A549 treated with Mapracorat at 1 μM for 4 hours (cell line): ENCODE measurements around the gene THRA. TPM values are rescaled to one million over a fixed set of nuclear protein-coding genes. Genes with fewer than 3 reads are reported as not detected.

Experiments used
- total RNA-seq: library from RNA; stranded (reverse); fragments of 200-300 nt; extraction: Qiagen RNA extraction; gene quantifications from 5 replicates; pipeline ENCODE4 v1.2.3, GENCODE V29; 2022

THRA gene, protein sequence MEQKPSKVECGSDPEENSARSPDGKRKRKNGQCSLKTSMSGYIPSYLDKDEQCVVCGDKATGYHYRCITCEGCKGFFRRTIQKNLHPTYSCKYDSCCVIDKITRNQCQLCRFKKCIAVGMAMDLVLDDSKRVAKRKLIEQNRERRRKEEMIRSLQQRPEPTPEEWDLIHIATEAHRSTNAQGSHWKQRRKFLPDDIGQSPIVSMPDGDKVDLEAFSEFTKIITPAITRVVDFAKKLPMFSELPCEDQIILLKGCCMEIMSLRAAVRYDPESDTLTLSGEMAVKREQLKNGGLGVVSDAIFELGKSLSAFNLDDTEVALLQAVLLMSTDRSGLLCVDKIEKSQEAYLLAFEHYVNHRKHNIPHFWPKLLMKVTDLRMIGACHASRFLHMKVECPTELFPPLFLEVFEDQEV
- total RNA-seq = 21.1 to 30.3 TPM (median 28.8 TPM) in 5 replicates

DNA sequence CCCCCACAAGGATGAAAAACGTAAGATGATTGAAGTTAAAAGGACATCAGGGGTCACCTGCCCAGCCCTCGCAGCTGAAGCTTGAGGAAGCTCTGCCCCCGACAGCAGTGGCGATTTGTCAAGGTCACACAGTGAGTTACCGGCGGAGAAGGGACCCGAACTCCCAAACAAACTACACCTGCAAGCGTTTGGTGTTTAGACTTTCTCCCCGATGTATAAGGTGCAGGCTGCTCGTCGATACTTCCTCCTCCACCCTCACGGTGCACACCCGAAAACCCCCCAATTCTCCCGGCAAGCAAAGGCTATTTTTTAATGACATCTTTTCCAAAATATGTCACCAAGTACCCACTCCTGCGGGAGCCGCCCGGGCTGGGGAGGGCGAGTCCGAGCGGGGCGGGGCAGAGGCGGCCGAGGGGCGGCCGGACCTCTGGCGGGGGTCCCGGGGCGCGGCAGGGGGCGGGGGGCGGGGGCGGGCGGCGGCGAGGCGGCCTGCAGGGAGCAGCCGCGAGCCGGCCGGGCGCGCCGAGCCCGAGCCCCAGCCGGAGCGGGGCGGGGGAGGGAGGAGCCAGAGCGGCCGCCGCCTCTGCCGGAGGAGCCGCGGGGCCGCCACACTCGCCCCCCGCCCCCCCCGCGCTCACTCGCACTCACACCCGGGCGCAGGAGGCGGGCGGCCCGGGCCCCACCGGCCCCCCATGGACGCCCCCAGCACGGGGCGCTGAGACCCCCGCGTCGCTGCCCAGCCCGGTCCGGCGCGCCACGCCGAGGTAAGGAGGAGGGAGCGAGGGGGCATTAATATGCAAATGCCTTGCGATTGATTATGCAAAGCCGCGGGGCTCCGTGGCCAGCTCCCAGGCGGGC is at the start of gene THRA:
Gene THRA (plus strand): TSS at position 637 of the 858 bp plus-strand sequence. CDS start 11,524 bp downstream, outside the sequence.

DNA sequence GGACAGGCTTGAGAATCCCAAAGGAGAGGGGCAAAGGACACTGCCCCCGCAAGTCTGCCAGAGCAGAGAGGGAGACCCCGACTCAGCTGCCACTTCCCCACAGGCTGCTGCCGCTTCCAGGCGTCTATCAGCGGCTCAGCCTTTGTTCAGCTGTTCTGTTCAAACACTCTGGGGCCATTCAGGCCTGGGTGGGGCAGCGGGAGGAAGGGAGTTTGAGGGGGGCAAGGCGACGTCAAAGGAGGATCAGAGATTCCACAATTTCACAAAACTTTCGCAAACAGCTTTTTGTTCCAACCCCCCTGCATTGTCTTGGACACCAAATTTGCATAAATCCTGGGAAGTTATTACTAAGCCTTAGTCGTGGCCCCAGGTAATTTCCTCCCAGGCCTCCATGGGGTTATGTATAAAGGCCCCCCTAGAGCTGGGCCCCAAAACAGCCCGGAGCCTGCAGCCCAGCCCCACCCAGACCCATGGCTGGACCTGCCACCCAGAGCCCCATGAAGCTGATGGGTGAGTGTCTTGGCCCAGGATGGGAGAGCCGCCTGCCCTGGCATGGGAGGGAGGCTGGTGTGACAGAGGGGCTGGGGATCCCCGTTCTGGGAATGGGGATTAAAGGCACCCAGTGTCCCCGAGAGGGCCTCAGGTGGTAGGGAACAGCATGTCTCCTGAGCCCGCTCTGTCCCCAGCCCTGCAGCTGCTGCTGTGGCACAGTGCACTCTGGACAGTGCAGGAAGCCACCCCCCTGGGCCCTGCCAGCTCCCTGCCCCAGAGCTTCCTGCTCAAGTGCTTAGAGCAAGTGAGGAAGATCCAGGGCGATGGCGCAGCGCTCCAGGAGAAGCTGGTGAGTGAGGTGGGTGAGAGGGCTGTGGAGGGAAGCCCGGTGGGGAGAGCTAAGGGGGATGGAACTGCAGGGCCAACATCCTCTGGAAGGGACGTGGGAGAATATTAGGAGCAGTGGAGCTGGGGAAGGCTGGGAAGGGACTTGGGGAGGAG is 47.5 kb upstream of the THRA start, which contains the start of gene CSF3:
Gene CSF3 (plus strand): TSS at position 436 of the 993 bp plus-strand sequence. CDS start 35 bp downstream, at position 471.

GRCh38 chr17:40100419-40100668 is 37.6 kb downstream of the THRA start, which contains the start of gene NR1D1:
Gene NR1D1, minus strand, starts transcription at chr17:40100589. Its CDS starts 495 bp downstream, at chr17:40100094.

DNA sequence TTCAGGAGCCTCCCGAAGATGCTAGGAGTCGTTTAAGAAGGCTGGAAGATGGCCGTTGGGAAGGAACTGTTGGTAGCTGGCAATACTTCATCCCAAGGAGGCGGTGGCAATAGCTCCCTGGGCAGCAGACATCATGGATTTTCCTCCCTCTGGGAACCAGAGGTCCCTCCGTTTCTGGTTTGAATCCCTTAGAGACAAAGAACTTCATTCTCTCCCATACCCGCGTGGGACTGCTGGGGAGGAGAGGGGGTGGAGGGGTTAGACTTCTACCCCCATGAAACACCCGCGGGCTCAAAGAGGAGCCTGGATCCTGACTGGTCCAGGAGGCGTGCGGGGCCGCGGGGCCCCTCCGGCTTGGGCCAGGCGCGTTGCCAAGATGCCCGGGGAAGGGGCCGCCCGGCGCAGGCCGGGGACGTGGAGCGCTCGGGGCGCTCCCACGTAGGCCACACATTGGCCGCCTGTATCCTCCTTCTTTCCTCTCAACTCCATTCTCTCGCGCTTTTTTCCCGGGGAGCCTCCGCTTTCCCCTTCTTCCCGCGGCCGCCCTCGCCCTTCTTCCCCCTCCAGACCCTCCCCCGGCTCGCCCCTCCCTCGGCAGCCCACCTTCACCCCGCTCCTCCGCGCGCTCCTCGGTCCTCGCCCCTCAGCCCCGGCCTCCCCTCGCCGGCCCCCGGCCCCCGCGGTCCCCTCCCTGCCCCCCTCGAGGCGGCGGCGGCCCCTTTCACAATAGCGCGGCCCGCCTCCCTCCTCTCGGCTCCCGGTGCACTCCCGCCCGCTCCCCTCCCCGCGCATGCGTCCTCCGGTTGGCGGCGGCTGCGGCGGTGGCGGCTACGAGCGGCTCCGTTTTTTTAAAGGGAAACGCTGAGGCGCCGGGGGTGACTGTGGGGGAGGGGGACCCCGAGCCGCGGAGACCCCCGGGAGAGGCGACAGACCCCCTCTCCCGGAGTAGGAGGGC is 58.7 kb downstream of the THRA start, which contains the start of gene MSL1:
Gene MSL1 (plus strand): TSS at position 791 of the 955 bp plus-strand sequence. CDS start 642 bp downstream, outside the sequence.

Other genes with a start within 250 kb of the THRA start
- not detected in 5 replicates for gene IKZF3, start 198.7 kb upstream of the THRA start, total RNA-seq
- gene ZPBP2, start 194.8 kb upstream of the THRA start, total RNA-seq = not detected in 5 replicates
- 1.0 to 2.5 TPM (median 2.1 TPM) in 5 replicates for gene GSDMB, start 144.3 kb upstream of the THRA start, total RNA-seq
- gene ORMDL3, start 135.4 kb upstream of the THRA start, total RNA-seq = 29.3 to 44.6 TPM (median 41.0 TPM) in 5 replicates
- gene LRRC3C, start 135.2 kb upstream of the THRA start, total RNA-seq = not detected in 5 replicates
- not detected in 5 replicates for gene GSDMA, start 100.0 kb upstream of the THRA start, total RNA-seq
- gene PSMD3, start 82.2 kb upstream of the THRA start, total RNA-seq = 149 to 176 TPM (median 172 TPM) in 5 replicates
- 0.18 to 0.97 TPM (median 0.53 TPM) in 5 replicates for gene CSF3, start 47.5 kb upstream of the THRA start, total RNA-seq
- 46.6 to 62.3 TPM (median 55.6 TPM) in 5 replicates for gene MED24, start 8.6 kb upstream of the THRA start, total RNA-seq
- gene NR1D1, start 37.6 kb downstream of the THRA start, total RNA-seq = 8.2 to 11.4 TPM (median 10.6 TPM) in 5 replicates
- 58.5 to 65.4 TPM (median 64.8 TPM) in 5 replicates for gene MSL1, start 59.0 kb downstream of the THRA start, total RNA-seq
- gene CASC3, start 77.6 kb downstream of the THRA start, total RNA-seq = 43.9 to 47.0 TPM (median 46.0 TPM) in 5 replicates
- 2.2 to 3.4 TPM (median 2.8 TPM) in 5 replicates for gene RAPGEFL1, start 114.5 kb downstream of the THRA start, total RNA-seq
- 17.2 to 21.8 TPM (median 19.5 TPM) in 5 replicates for gene WIPF2, start 156.3 kb downstream of the THRA start, total RNA-seq
- gene CDC6, start 224.9 kb downstream of the THRA start, total RNA-seq = 47.3 to 56.4 TPM (median 52.7 TPM) in 5 replicates
- gene RARA, start 246.2 kb downstream of the THRA start, total RNA-seq = 39.5 to 50.2 TPM (median 41.8 TPM) in 5 replicates